KMS-11 (cell line): ENCODE results near the gene PEX14.

Experiments used
- H2AFZ ChIP-seq: fragments of 200-600 bp; sonication (generic); 2 replicates; pipeline ENCODE4 v1.6.1; 2016; ENCODE audit warnings: antibody characterized with exemption, mixed run types, low read depth
- H3K27ac ChIP-seq: fragments of 200-600 bp; sonication (generic); 2 replicates; pipeline ENCODE4 v1.6.1; 2016; ENCODE audit warnings: mild to moderate bottlenecking, mixed run types
- H3K27me3 ChIP-seq: fragments of 200-600 bp; sonication (generic); 2 replicates; pipeline ENCODE4 v1.6.1; 2017; ENCODE audit warnings: mild to moderate bottlenecking, low read depth, mixed run types, moderate library complexity; ENCODE audit not compliant: insufficient read depth
- H3K36me3 ChIP-seq: fragments of 200-600 bp; sonication (generic); 2 replicates; pipeline ENCODE4 v1.6.1; 2017; ENCODE audit warnings: mild to moderate bottlenecking, mixed run types; ENCODE audit not compliant: insufficient read depth
- H3K4me1 ChIP-seq: fragments of 200-600 bp; sonication (generic); 2 replicates; pipeline ENCODE4 v1.6.1; 2016; ENCODE audit warnings: mild to moderate bottlenecking, low read depth, mixed run types; ENCODE audit not compliant: poor library complexity, severe bottlenecking
- H3K4me2 ChIP-seq: fragments of 200-600 bp; sonication (generic); 2 replicates; pipeline ENCODE4 v1.7.0; 2016; ENCODE audit warnings: mild to moderate bottlenecking, mixed run types
- H3K4me3 ChIP-seq: fragments of 200-600 bp; sonication (generic); IDR thresholded peaks from 2 replicates; pipeline ENCODE4 v1.6.1; 2017; ENCODE audit warnings: low read depth, low read length, mixed read lengths; ENCODE audit not compliant: insufficient read depth
- H3K79me2 ChIP-seq: fragments of 200-600 bp; sonication (generic); 2 replicates; pipeline ENCODE4 v1.6.1; 2016; ENCODE audit warnings: low read depth, mixed run types; ENCODE audit not compliant: insufficient read depth
- H3K9ac ChIP-seq: fragments of 200-600 bp; sonication (generic); 2 replicates; pipeline ENCODE4 v1.6.1; 2016; ENCODE audit warnings: mild to moderate bottlenecking, mixed run types
- H4K20me1 ChIP-seq: fragments of 200-600 bp; sonication (generic); 2 replicates; pipeline ENCODE4 v1.6.1; 2016; ENCODE audit warnings: mild to moderate bottlenecking, mixed run types; ENCODE audit not compliant: insufficient read depth
- TF ChIP-seq, protein P1 (sequence below): fragments of 200-600 bp; sonication (generic); conservative IDR thresholded peaks from 2 replicates; pipeline ENCODE4 v1.6.1; 2017; ENCODE audit warnings: low read depth, mild to moderate bottlenecking, antibody characterized with exemption, low read length, moderate library complexity, mixed read lengths

The PEX14 gene

DNA sequence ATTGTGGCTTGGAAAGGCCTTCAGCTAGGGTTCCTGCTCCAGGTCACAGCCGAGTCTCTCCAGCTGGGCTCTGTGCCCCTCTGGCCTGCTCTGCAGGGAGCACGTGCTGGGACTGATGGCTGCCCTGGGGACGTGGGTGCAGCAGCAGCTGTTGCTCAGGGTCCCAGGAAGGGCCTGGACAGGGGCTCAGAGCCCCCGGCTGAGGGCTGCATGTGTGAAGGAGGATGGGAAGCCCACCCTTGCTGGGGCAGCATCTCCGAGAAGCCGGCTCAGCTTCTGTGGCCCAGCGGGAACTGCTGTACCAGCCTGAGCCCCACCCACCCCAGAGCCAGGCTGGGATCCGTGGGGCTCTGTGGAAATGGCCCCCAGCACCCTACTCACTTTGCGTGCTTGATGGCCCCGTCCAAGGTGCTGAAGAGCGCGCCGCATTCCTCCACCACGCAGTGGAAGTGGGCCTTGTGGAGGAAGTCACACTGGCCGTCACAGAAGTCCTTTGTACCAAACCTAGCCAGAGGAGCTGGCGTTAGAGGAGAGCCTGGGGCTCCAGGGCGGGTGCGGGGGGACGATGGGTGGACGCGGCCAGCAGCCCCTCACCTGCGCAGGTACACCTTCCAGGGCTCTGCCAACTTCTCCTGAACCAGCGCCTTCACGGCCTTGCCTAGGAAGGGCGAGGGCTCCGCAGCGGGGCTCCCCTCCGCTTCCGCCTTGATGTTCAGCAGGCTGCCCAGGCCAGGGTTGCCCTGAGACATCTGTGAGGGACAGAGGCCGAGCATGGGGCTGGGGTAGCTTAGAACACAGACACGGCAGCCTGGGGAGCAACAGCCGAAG is 174.2 kb downstream of the PEX14 start:
- Histone ChIP-seq H2AFZ (no peak overlapping the region), H3K27me3 (peaks cover 89% of the 10 kb centered on the region), H3K4me3 (no peak overlapping the region), H3K36me3 (no peaks in the 10 kb centered on the region), H3K79me2 (no peaks in the 10 kb centered on the region), H4K20me1 (no peaks in the 10 kb centered on the region), H3K27ac (no peak overlapping the region), H3K9ac (no peak overlapping the region), H3K4me1 (no peaks in the 10 kb centered on the region), H3K4me2 (no peak overlapping the region)
- TF ChIP-seq, protein P1, sequence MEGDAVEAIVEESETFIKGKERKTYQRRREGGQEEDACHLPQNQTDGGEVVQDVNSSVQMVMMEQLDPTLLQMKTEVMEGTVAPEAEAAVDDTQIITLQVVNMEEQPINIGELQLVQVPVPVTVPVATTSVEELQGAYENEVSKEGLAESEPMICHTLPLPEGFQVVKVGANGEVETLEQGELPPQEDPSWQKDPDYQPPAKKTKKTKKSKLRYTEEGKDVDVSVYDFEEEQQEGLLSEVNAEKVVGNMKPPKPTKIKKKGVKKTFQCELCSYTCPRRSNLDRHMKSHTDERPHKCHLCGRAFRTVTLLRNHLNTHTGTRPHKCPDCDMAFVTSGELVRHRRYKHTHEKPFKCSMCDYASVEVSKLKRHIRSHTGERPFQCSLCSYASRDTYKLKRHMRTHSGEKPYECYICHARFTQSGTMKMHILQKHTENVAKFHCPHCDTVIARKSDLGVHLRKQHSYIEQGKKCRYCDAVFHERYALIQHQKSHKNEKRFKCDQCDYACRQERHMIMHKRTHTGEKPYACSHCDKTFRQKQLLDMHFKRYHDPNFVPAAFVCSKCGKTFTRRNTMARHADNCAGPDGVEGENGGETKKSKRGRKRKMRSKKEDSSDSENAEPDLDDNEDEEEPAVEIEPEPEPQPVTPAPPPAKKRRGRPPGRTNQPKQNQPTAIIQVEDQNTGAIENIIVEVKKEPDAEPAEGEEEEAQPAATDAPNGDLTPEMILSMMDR, result no peak

DNA sequence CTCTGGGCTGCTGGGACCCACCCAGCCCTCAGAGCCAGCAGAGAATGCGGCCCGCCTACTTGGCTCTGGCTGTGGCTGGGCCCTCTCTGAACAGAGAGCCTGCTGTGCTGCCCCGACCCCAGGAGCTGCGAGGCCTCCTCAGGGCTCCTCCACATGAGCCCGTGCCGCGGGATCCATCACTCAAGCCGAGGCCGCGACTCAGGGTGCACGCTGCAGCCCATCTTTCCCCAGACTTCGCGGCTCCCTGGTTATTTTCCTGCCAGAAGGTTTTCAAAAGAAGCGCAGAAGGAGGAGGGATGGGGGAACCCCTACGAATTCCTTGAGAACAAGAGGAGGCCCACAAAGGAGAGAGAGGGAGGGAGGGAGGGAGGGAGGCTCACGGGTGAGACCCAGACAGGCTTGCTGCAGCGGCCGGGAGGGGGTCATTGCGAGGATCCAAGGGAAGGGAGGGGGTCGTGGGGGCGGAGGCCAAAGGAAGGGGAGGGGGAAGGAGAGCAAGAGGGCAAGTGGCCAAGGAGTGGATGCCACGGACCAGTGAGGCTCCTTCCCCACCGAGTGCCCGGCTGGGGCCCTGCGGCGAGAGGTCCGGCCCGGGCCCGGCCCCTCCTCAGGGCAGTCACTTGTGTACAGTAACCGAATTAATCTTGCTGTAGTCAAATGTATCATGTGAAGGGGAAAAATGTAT is 174.9 kb downstream of the PEX14 start:
- Histone ChIP-seq H3K36me3 (no peaks in the 10 kb centered on the region), H3K4me2 (no peak overlapping the region), H3K4me3 (no peak overlapping the region), H3K9ac (no peak overlapping the region), H3K4me1 (no peaks in the 10 kb centered on the region), H3K27ac (no peak overlapping the region), H3K27me3 (peaks cover 90% of the 10 kb centered on the region), H3K79me2 (no peaks in the 10 kb centered on the region), H4K20me1 (no peaks in the 10 kb centered on the region), H2AFZ (no peak overlapping the region)
- TF ChIP-seq, protein P1, result no peak

- no peak overlapping the region for H3K4me3 ChIP-seq
- no peak overlapping the region for H3K4me2 ChIP-seq
- no peak overlapping the region for H2AFZ ChIP-seq
- TF ChIP-seq, protein P1, result no peak
- H3K27me3 ChIP-seq, result peaks cover 91% of the 10 kb centered on the region
- no peaks in the 10 kb centered on the region for H4K20me1 ChIP-seq
- H3K4me1 ChIP-seq, result no peaks in the 10 kb centered on the region
- H3K36me3 ChIP-seq, result no peaks in the 10 kb centered on the region
- no peak overlapping the region for H3K9ac ChIP-seq
- H3K79me2 ChIP-seq, result no peaks in the 10 kb centered on the region
- H3K27ac ChIP-seq, result no peak overlapping the region
Measured at GRCh38 chr1:10650556-10651388, 176.0 kb downstream of the PEX14 start.

DNA sequence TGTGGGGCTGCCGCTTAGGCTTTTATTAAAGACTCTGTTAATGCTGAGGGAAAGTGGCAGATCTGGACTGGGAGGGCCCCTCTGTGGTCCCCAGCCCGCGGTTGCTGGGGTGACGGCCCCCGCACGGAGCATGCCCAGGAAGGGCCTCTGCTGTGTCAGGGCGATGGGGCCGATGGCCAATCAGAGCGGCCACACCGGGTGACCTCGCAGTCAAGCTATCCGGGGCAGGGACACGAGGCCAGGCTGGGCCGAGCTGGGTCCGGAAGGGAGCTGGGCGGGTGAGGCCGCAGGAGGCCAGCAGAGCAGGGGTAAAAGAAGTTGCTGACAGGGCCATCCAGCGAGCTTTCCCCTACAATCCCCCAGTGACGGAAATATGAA is 176.6 kb downstream of the PEX14 start:
- H3K79me2 ChIP-seq, result no peaks in the 10 kb centered on the region
- H4K20me1 ChIP-seq, result no peaks in the 10 kb centered on the region
- H3K4me3 ChIP-seq, result no peak overlapping the region
- H3K4me1 ChIP-seq, result no peaks in the 10 kb centered on the region
- H3K36me3 ChIP-seq, result no peaks in the 10 kb centered on the region
- H3K4me2 ChIP-seq, result no peak overlapping the region
- no peak overlapping the region for H3K27ac ChIP-seq
- H3K27me3 ChIP-seq, result peaks cover 91% of the 10 kb centered on the region
- no peak overlapping the region for H3K9ac ChIP-seq
- TF ChIP-seq, protein P1, result no peak
- H2AFZ ChIP-seq, result no peak overlapping the region
